Measurements from ENCODE around the gene ABHD8. TPM values are rescaled to one million over a fixed set of nuclear protein-coding genes. Genes with fewer than 3 reads are reported as not detected.

The ABHD8 gene
- total and polyA plus RNA-seq, 2 of the 13 experiments (the other 11 are each of a cell fraction or from before 2014, with no cell fraction given) = 6.3 to 7.2 TPM

DNA sequence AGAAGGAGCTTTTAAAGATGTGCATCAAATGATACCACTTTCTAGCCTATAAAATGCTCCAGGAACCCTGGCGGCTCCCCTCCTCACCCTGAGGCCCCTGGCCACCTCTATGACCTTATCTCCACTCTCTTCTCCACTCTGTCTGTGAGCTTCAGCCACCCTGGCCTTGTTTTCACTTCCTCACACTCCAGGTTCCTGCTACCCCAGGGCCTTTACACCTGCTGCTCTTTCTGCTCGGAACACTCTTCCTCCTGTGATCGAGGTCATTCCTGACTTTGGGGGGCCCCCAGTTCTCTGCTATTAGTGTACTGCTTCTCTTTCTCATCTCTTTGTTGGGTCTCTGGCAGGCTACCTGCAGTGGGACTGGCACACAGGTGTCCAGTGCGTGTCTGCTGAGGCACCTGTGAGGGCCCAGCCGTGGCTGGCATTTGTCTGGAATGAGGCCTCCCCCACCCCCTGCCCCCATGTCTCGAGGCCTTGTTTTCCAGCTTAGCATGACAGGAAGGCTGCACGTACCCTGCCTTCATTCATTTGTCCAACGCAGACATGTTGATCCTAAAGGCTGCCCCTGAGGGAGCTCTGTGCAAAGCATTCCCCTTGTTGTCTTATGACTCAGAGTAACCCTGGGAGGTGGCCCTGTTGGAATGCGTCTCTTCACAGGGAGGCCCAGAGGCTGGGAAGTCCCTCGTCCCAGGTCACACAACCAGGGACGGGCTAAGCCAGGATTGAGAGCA, 8.4 kb upstream of the ABHD8 start (continued):
- TF ChIP-seq, protein P1, sequence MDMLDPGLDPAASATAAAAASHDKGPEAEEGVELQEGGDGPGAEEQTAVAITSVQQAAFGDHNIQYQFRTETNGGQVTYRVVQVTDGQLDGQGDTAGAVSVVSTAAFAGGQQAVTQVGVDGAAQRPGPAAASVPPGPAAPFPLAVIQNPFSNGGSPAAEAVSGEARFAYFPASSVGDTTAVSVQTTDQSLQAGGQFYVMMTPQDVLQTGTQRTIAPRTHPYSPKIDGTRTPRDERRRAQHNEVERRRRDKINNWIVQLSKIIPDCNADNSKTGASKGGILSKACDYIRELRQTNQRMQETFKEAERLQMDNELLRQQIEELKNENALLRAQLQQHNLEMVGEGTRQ (IDR thresholded peaks at IDR 0.05; ENCODE audit: low read depth, low read length) = no peak
- TF ChIP-seq, protein P1 (CRISPR knock-in tag; IDR thresholded peaks at IDR 0.05; ENCODE audit: borderline replicate concordance) = no peak
- TF ChIP-seq, protein P2, sequence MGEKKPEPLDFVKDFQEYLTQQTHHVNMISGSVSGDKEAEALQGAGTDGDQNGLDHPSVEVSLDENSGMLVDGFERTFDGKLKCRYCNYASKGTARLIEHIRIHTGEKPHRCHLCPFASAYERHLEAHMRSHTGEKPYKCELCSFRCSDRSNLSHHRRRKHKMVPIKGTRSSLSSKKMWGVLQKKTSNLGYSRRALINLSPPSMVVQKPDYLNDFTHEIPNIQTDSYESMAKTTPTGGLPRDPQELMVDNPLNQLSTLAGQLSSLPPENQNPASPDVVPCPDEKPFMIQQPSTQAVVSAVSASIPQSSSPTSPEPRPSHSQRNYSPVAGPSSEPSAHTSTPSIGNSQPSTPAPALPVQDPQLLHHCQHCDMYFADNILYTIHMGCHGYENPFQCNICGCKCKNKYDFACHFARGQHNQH (CRISPR knock-in tag; IDR thresholded peaks at IDR 0.05) = no peak
- TF ChIP-seq MXD4 (CRISPR knock-in tag; IDR thresholded peaks at IDR 0.05) = no peak
- TF ChIP-seq SKI (IDR thresholded peaks at IDR 0.05; ENCODE audit: partially characterized antibody) = no peak
- no peak for TF ChIP-seq ZSCAN29 (CRISPR knock-in tag; conservative IDR thresholded peaks at IDR 0.05)
- no peak for TF ChIP-seq NAIF1 (CRISPR knock-in tag; IDR thresholded peaks at IDR 0.05; ENCODE audit: borderline replicate concordance)
- TF ChIP-seq, protein P3, sequence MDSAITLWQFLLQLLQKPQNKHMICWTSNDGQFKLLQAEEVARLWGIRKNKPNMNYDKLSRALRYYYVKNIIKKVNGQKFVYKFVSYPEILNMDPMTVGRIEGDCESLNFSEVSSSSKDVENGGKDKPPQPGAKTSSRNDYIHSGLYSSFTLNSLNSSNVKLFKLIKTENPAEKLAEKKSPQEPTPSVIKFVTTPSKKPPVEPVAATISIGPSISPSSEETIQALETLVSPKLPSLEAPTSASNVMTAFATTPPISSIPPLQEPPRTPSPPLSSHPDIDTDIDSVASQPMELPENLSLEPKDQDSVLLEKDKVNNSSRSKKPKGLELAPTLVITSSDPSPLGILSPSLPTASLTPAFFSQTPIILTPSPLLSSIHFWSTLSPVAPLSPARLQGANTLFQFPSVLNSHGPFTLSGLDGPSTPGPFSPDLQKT (CRISPR knock-in tag; IDR thresholded peaks at IDR 0.05; ENCODE audit: borderline replicate concordance) = no peak
- no peak for TF ChIP-seq ZBTB7B (CRISPR knock-in tag; IDR thresholded peaks at IDR 0.05)
- TF ChIP-seq, protein P4, sequence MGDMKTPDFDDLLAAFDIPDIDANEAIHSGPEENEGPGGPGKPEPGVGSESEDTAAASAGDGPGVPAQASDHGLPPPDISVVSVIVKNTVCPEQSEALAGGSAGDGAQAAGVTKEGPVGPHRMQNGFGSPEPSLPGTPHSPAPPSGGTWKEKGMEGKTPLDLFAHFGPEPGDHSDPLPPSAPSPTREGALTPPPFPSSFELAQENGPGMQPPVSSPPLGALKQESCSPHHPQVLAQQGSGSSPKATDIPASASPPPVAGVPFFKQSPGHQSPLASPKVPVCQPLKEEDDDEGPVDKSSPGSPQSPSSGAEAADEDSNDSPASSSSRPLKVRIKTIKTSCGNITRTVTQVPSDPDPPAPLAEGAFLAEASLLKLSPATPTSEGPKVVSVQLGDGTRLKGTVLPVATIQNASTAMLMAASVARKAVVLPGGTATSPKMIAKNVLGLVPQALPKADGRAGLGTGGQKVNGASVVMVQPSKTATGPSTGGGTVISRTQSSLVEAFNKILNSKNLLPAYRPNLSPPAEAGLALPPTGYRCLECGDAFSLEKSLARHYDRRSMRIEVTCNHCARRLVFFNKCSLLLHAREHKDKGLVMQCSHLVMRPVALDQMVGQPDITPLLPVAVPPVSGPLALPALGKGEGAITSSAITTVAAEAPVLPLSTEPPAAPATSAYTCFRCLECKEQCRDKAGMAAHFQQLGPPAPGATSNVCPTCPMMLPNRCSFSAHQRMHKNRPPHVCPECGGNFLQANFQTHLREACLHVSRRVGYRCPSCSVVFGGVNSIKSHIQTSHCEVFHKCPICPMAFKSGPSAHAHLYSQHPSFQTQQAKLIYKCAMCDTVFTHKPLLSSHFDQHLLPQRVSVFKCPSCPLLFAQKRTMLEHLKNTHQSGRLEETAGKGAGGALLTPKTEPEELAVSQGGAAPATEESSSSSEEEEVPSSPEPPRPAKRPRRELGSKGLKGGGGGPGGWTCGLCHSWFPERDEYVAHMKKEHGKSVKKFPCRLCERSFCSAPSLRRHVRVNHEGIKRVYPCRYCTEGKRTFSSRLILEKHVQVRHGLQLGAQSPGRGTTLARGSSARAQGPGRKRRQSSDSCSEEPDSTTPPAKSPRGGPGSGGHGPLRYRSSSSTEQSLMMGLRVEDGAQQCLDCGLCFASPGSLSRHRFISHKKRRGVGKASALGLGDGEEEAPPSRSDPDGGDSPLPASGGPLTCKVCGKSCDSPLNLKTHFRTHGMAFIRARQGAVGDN (CRISPR knock-in tag; IDR thresholded peaks at IDR 0.05) = no peak
- TF ChIP-seq, protein P5, sequence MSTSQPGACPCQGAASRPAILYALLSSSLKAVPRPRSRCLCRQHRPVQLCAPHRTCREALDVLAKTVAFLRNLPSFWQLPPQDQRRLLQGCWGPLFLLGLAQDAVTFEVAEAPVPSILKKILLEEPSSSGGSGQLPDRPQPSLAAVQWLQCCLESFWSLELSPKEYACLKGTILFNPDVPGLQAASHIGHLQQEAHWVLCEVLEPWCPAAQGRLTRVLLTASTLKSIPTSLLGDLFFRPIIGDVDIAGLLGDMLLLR (CRISPR knock-in tag; IDR thresholded peaks at IDR 0.05) = peak; percentile 16; the same call in 1 of the 2 replicates
- TF ChIP-seq ZNF333 (CRISPR knock-in tag; IDR thresholded peaks at IDR 0.05; ENCODE audit: borderline replicate concordance) = no peak
- TF ChIP-seq, protein P6, sequence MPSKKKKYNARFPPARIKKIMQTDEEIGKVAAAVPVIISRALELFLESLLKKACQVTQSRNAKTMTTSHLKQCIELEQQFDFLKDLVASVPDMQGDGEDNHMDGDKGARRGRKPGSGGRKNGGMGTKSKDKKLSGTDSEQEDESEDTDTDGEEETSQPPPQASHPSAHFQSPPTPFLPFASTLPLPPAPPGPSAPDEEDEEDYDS (CRISPR knock-in tag; IDR thresholded peaks at IDR 0.05) = 0 out of 2 replicates have a peak, but pooled peaks have one; percentile 19
- TF ChIP-seq MTF1 (CRISPR knock-in tag; IDR thresholded peaks at IDR 0.05) = no peak
- no peak for TF ChIP-seq DPF2 (CRISPR knock-in tag; IDR thresholded peaks at IDR 0.05; ENCODE audit: borderline replicate concordance, low read depth)
- no peak for TF ChIP-seq ZNF17 (CRISPR knock-in tag; IDR thresholded peaks at IDR 0.05)
- 0 out of 2 replicates have a peak, but pooled peaks have one; percentile 6 for TF ChIP-seq ZBTB38 (CRISPR knock-in tag; IDR thresholded peaks at IDR 0.05)
- TF ChIP-seq DMAP1 (CRISPR knock-in tag; IDR thresholded peaks at IDR 0.05) = no peak
- no peak for TF ChIP-seq ZNF607 (CRISPR knock-in tag; IDR thresholded peaks at IDR 0.05; ENCODE audit: borderline replicate concordance)
